ENCODE measurements around the gene SLC44A4. TPM values are rescaled to one million over a fixed set of nuclear protein-coding genes. Genes with fewer than 3 reads are reported as not detected.

The SLC44A4 gene
- total RNA-seq, 2 donors from 2014 or later, result 546 to 779 TPM

- Histone ChIP-seq H3K27me3 (no peaks in the 10 kb centered on the region), H3K27ac (no peak overlapping the region), H3K9me3 (no peaks in the 10 kb centered on the region), H3K9ac (ENCODE audit: low read depth in 2 of 2, low read length in 2 of 2) (no peak overlapping the region), H3K4me3 (no peak overlapping the region), H3K36me3 (no peaks in the 10 kb centered on the region), H3K4me1 (no peaks in the 10 kb centered on the region)
- no peak for DNase-seq
- intact Hi-C loops (cut with DNase I), result no loop called here
- TF ChIP-seq CTCF (IDR thresholded peaks at IDR 0.05), result no peak
Observed at GRCh38 chr6:31920811-31921210, 42.0 kb upstream of the SLC44A4 start.

- intact Hi-C loops (cut with DNase I), result no loop called here
- no peak overlapping the region for H3K9ac ChIP-seq (ENCODE audit: low read depth in 2 of 2, low read length in 2 of 2)
- TF ChIP-seq CTCF (IDR thresholded peaks at IDR 0.05), result no peak
- H3K36me3 ChIP-seq, result no peaks in the 10 kb centered on the region
- H3K4me3 ChIP-seq, result no peak overlapping the region
- DNase-seq, result no peak
- H3K9me3 ChIP-seq, result no peaks in the 10 kb centered on the region
- no peaks in the 10 kb centered on the region for H3K4me1 ChIP-seq
- H3K27ac ChIP-seq, result no peak overlapping the region
- H3K27me3 ChIP-seq, result no peaks in the 10 kb centered on the region
Observed at GRCh38 chr6:31919624-31920303, 41.0 kb upstream of the SLC44A4 start.

- intact Hi-C loops (cut with DNase I), result no loop called here
- TF ChIP-seq CTCF (IDR thresholded peaks at IDR 0.05), result no peak
- Histone ChIP-seq H3K4me1 (no peaks in the 10 kb centered on the region), H3K9ac (ENCODE audit: low read depth in 2 of 2, low read length in 2 of 2) (no peak overlapping the region), H3K27me3 (no peaks in the 10 kb centered on the region), H3K27ac (no peak overlapping the region), H3K36me3 (no peaks in the 10 kb centered on the region), H3K4me3 (no peak overlapping the region), H3K9me3 (no peaks in the 10 kb centered on the region)
- DNase-seq, result no peak
Observed at GRCh38 chr6:31918069-31918720, 39.4 kb upstream of the SLC44A4 start.

GRCh38 chr6:31915756-31916155 lies 37.0 kb upstream of the SLC44A4 start:
- no peaks in the 10 kb centered on the region for H3K4me1 ChIP-seq
- no peaks in the 10 kb centered on the region for H3K9me3 ChIP-seq
- no peak for DNase-seq
- H3K27me3 ChIP-seq, result no peaks in the 10 kb centered on the region
- intact Hi-C loops (cut with DNase I), result no loop called here
- H3K4me3 ChIP-seq, result no peak overlapping the region
- no peak for TF ChIP-seq CTCF (IDR thresholded peaks at IDR 0.05)
- no peaks in the 10 kb centered on the region for H3K36me3 ChIP-seq
- H3K27ac ChIP-seq, result no peak overlapping the region
- H3K9ac ChIP-seq (ENCODE audit: low read depth in 2 of 2, low read length in 2 of 2), result no peak overlapping the region

GRCh38 chr6:31915351-31915750 lies 36.6 kb upstream of the SLC44A4 start:
- Histone ChIP-seq H3K4me3 (no peak overlapping the region), H3K36me3 (no peaks in the 10 kb centered on the region), H3K27me3 (no peaks in the 10 kb centered on the region), H3K9me3 (no peaks in the 10 kb centered on the region), H3K27ac (no peak overlapping the region), H3K4me1 (no peaks in the 10 kb centered on the region), H3K9ac (ENCODE audit: low read depth in 2 of 2, low read length in 2 of 2) (no peak overlapping the region)
- intact Hi-C loops (cut with DNase I), result no loop called here
- no peak for DNase-seq
- TF ChIP-seq CTCF (IDR thresholded peaks at IDR 0.05), result no peak
